HG03354 (cell line): ENCODE results near the gene MYO10.

Source experiments
- ATAC-seq: cut with Tn5 transposase; IDR thresholded peaks from one replicate; pipeline ENCODE4 v1.9.1; 2021; ENCODE audit warnings: mild to moderate bottlenecking; ENCODE audit not compliant: unreplicated experiment, poor library complexity, severe bottlenecking

MYO10 gene

DNA sequence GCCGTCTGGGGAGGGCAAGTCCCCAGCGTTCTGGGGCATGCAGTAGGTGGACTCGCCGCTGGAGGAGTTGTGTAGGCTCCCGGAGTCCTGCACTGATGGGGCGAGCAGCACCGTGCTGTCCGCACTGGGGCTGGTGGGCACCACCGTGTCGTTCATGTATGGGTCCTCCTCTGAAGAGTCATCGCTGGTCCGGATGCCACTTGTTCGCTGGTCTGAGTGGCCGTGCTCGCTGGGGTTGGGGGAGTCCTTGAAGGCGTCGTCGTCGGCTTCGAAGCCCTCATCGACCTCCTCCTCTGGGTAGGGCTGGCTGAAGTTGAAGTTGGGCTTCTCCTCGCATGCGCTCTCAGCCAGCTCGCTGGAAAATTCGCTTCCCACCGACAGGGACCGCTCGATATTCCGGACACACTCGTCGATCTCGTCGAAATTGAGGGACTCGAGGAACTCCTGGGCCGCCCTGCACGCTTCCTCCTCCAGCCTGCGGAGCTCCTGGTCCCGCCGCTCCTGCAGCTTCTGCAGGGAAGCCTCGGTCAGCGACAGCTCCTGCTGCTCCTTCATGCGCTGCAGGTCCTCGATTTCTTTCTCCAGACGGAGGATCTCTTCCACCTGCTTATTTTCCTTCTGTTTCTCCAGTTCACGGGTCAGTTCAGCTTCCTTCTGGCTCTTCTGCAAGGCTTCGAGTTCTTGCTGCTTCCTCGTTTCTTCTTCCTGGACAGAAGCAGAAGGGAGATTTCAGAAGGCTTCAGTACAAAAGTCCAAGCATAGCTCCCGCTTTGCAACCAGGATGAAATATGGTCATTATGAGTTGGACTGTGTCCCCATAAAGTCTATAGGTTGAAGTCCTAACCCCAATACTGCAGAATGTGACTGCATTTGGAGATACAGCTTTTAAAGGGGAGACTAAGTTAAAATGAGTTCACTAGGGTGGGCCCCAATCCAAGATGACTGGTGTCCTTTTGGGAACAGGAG, 234.7 kb downstream of the MYO10 start:
- ATAC-seq = no peak

DNA sequence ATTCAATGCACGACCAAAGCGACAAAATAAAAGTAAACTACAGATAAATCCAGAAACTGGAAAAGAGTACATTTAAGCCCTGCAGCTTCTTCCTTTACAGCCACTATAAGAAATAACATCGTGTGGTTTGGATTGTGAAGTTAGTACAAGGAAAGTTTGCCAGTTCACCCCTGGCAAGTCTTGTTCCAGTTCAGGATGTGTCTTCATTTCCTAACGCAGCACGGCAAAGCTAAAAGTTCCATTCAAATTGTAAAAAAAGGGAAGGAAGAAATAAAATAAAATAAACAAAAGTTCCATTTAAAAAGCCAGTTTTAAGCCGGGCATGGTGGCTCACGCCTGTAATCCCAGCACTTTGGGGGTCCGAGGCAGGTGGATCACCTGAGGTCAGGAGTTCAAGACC, 236.0 kb downstream of the MYO10 start:
- no peak for ATAC-seq

DNA sequence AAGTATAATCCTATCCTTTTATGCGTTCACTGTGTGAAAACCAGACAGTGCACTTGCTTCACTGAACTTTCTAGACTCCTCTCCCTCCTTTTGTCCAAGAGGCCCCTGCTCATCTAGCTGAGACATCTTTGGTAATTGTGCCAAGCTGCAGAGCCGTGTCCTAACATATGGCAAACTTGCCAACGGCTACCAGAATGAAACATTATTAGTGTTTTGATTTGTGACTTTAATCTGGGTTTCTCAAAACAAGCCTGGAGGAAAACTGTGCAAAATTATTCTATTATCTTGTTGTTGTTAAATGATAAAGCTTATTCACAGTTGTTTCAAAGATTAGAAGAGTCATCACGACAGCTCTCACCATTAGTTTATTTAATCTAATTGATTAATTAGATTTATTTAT, 240.3 kb downstream of the MYO10 start:
- ATAC-seq = no peak

DNA sequence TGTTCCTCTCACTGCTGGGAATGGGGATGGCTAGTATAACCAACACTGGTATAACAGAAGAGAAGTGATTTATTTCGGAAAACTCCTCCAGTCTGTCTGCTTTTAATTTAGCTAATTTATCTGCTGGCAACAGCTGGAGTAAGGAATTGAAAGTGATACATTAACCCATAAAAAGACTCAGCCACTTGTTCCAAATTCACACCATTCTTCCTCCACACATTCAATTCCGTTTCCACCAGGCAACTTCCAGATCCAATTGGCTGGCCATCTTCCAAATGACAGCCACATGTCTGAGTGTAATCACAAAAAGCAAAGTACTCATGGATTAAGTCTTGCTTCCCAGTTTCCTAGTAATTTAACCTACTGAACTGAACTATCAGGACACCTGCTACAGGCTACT, 242.2 kb downstream of the MYO10 start:
- ATAC-seq = no peak

DNA sequence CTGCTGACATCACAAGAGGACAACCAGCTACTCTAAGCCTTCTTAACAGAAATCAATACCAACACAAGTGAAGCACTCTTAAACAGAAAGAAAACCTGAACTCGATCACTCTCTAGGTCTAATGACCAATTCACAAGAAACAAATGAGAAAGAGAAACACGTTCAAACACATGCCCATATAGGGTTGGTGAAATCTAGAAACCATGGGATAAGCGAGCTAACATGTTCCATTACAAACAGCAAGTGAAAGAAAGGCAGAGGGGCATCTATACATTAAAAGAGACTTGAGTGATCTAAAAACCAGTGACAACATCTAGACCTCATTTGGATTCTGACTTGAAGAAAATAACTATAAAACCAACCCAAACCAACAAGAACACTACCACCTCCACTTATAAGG, 244.4 kb downstream of the MYO10 start:
- ATAC-seq = no peak

DNA sequence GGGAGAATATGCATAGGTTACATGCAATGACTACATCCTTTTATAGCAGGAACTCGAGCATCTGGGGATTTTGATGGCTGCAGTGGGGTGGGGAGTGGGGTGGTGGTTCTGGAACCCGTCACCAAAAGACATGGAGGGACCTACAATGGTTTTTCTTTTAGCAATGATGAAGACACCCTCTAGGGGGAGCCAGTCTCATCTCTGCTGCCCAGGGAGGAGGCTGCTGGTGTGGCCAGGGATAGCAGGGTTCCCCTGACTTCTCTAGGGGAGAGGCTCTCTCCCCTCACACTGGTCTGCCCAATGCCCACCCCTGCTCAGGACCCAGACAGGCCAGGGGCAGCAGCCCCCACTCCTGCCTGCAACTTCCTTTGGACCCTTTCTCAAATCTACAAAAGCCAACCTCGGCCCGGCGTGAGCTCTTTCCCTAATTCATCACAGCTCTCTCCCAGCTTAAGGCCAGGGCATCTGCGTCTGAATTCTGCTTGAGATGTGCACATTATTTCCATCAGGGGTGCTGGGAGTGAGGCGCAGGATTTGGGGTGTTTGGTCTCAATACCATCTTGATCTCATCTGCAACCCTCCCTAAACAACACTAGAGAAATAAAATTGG, 245.7 kb downstream of the MYO10 start:
- ATAC-seq = peak; percentile 97

DNA sequence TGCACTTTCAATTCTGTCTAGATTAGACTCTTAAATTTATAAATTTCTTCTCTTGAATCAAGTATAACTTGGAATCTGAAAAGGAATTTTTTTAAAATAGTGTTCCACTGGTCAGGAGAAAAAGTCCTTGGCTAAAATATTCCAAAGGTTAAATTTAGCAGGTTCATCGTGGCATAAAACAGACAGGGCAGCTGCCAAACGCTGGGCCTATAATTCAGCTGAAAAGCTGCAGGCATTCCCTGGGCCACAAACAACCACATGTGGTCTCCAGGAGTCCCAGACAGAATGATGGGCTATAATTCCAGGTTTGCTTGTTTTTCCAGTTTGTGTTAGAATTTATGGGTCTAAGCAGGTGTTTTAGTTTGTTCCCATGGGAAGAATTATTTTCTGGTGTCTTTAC, 248.2 kb downstream of the MYO10 start:
- no peak for ATAC-seq

DNA sequence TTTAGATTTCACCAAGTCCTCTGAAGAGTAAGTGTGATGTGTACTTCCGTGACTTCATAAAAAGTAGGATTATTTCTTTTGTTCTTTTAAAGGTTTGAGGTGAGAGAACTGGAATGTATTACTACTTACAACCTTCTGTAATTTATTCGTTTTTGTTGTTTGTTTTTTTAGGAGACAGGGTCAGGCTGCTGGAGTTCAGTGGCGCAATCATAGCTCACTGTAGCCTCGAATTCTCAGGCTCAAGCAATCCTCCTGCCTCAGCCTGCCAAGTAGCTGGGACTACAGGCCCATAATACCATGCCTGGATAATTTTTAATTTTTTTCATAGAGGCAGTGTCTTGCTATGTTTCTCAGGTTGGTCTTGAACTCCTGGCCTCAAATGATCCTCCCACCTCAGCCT, 251.0 kb downstream of the MYO10 start:
- no peak for ATAC-seq

DNA sequence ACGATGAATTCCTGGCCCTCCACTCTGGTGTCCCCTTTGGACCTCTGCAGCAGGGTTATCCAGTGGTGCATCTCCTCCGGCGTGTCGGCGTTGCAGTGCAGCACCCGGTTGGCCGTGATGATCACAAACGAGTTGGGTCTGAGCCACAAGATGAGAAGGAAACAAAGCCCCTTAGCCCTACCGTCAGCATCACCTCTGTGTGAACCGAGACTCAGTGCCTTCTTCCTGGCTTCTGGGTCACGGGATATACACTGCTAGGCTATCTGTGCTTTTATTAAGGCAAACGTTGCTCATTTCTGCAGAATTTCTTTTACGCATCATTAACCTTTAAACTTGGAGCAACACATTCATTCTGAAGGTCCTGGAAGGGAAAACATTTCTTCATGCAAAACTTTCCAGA, 254.2 kb downstream of the MYO10 start:
- ATAC-seq = no peak

DNA sequence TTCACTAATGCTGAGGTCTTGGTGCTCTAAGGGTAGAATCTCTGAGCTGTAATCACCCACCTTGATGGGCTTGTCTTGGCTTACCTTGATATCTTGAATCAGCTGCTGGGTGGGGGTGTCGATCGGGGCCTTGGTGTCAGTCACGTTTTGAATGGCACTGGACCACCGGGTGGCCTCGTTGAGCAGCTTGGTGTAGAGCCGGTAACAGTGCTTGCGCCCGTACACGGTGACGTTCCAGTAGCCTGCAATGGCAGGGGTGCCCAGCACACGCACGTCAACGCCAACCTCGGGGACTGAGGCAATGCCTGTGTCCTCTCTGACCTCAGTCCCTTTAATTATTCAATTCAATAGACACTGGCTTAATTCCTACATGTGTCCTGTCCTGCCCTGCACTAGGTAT, 256.2 kb downstream of the MYO10 start:
- ATAC-seq = no peak

DNA sequence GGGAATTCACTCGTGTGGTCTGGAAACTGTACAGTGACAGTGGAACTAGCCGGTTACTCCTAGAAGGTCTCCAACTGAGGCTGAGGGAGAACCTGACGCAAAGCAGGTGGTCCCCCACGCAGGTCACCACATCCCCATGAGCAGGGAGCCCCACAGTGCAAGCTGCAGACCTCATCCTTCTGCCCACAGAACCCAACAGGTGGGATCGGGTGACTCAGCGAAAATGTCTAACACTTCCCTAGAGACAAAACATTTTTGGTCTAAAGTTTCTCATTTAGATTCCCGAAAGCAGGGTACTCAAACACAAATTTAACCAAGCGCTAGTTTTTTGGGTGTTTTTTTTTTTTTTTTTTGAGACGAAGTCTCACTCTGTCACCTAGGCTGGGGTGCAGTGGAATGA, 256.9 kb downstream of the MYO10 start:
- ATAC-seq = no peak

DNA sequence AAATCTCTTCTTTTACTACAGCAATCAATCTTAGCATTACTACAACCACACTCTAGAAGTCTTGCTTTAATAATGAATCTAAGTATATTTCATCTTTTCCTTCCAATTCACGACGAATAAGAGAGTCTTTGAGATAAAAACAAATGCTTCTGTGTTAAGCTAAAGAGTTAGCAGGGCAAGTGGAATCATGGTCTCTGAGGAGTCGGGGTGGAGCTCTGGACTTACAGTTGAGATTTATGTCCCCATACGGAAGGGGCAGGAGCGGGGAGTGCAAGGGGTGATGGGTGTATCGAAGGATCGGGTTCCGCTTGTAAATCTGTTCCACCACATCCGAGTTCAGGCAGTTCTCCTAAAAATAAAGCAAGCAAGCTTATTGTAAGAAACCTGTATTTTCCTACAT, 260.3 kb downstream of the MYO10 start:
- no peak for ATAC-seq

DNA sequence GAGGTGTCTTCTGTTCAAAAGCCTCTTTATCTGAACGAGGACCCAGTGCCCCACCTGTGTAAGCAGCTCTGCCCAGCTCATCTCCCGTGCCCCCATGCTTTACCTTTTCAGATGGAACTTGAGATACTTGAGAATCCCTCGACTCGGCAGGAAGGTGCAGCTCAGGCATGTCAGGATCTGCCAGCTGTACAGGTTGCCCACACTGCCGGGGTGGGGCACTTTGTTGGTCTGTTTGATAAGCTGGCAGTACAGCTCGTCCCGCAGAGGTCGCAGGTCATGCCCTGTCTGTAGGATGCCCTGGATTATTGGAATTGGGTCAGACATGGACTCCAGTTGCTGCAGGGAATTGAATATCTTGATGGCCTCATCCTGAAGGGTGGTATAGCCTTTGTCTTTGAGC, 261.3 kb downstream of the MYO10 start:
- no peak for ATAC-seq

DNA sequence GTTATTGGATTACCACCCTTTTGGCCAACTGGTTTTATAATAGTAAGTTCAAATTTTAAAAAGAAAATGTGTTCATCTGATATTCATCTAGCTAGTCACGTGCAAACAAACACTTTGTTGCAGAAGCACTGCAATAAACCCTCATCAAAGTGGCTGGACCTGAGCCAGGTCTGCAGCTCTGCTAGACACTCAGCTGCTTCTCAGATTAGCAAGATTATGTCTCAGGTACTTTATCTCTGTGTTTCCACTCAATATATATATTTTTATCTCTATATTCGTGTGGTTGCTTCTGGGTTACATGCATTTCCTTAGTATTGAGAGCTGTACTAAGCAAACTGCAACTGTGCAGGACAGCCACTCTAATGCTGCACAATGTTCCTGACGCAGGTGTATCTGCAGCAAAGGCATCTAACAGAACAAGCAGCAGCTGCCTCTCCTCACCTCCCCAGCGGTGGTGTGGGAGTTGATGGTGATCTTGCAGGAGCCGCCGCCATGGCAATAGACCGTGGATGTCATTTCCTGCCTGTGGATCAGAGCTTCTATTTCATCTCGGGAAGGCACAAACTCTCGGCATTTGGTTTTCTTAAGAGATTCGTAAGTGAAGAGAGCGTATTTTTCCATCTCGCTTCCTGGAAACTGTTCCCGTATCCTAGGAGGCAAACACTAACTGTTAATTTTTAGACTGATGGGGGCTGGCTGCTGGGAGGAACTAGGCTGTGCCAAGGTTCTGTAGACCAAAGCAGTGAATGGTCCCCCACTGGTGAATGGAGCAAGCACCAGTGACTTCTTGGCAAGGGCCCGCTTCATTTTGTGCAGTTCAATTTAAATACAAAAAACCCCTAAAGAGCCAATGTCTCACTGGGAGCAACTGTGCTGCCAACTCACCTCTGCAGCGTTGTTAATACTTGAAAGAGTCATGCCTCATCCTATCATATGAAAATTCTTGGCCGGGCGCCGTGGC, 262.6 kb downstream of the MYO10 start:
- no peak for ATAC-seq

DNA sequence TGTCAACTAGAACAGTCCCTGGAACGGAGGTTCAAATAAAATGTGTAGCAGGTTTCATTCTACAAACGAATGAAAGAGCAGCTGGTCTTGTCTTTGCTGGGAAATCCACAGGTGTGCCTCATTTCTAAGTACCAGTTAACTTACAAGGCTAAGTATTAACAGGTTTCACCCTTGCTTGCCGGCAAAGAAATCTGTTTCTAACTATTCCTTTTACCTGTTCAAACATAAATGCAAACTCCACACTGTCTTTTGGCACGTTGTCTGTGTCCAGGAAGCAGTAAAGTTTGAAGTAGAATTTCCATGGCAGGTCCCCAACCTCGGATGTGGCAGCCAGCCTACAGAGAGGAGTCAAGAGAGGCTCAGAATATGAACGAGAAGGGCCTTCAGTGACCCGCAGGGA, 264.9 kb downstream of the MYO10 start:
- no peak for ATAC-seq

DNA sequence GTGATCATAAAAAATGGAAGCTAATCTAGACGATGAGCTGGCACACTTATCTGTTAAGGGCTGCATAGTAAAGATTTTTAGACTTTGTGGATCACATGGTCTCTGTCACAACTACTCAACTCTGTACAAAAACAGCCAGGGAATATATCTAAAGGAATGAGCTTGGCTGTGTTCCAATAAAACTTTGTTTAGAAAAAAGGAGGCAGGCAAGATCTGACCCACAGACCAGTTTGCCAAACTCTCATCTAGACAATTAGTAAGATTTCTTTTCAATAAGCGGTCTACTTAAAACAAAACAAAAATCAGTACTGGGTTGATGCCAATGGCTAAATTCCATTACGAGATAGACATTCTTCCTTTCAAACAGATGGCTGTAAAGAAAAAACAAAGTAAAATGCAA, 266.3 kb downstream of the MYO10 start:
- no peak for ATAC-seq

DNA sequence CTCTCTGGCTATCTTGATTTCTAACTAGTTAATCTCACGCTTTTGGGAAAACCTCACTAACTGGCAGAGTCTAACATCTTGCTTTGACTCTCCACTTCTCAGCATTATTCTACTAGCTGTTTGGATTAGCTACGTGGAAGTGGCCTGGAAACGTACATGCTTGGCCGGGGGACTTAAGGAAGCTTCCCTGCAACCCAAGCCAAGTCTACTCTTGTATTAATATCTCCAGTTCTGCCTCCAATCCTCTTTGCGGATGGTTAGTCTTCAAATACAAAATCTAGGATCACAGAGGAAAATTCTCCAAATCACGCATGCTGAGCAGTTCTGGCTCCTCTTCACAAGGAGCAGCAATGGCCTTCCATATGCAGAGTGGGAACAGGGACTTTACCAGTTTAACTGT, 267.5 kb downstream of the MYO10 start:
- ATAC-seq = no peak

DNA sequence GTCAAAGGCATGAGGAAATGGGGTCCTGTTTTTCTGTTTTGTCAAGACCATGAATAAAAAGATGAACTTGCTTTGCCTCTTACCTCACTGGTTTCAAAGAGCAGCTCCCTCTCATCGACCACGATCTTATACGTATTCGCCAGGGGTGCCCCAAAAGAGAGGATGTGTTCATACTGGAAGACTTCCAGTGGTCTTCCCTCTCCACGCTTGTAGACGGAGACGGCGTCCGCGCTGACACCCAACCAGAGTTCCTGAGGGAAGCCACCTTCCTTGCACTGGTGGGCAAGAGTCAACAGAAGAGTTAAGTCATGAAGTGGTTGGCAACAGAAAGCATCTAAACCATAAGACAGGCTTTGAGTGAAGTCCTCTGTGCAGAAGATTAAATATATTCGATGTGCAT, 267.9 kb downstream of the MYO10 start:
- no peak for ATAC-seq

DNA sequence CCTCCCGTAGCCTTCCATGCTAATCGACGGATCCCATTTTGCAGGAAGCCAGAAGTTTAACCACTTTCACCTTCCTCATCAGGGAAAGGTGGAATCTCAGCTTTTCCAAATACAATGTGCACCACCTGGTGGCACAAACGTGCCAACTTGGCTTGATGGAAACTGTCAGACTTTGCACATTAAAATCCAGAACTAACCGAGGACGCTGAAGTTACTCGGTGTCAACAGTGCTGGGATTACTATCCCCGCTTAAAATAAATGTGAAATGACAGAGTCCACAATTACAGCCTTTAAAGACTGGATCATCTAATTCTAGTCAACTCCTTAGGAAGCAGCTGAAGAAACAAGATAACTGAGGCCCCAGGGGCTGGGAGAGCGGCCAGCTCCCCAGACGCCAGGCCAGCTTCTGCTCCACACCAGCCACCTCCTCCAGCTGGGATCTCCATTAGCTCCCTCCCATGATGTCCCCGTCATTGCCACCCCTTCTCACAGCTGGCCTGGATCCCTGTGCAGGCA, 269.1 kb downstream of the MYO10 start:
- ATAC-seq = no peak
